Measurements from ENCODE around the gene TLR3. TPM values are rescaled to one million over a fixed set of nuclear protein-coding genes. Genes with fewer than 3 reads are reported as not detected.
"Not testable (repeated sequence)": the region's sequence is repeated elsewhere in the genome, so short reads cannot be mapped to it uniquely, and the experiment has no call there.

The TLR3 gene
- total and polyA plus RNA-seq, 10 donors = 0.17 to 14.8 (median 6.3) TPM

- Histone ChIP-seq H3K27ac (peak overlapping the region; percentile 36 to 81 (median 68)), H3K36me3 (no peaks in the 10 kb centered on the region), H3K27me3 (replicated peaks in 1 of 7) (peaks cover 0 to 33% (median 0%) of the 10 kb centered on the region in 7 donors), H3K4me3 (no peak overlapping the region), H3K9me3 (peaks cover 0 to 13% (median 2%) of the 10 kb centered on the region in 8 donors), H3K4me1 (peaks cover 0 to 32% (median 9%) of the 10 kb centered on the region in 6 donors)
- no peak for TF ChIP-seq POLR2A (IDR thresholded peaks at IDR 0.05)
- no peak for TF ChIP-seq POLR2AphosphoS5 (IDR thresholded peaks at IDR 0.05)
- no peak for TF ChIP-seq CTCF (IDR thresholded peaks at IDR 0.05 in 8 of 11, conservative IDR thresholded peaks at IDR 0.05 in 3 of 11)
- 53 to 71% (median 61%) methylated on average over 4 of the region's 4 CpGs for WGBS, 5 donors
- DNase-seq = no peak
- intact Hi-C loops (cut with DNase I; ENCODE audit: low total_unique reads) = no loop called here
These were observed 38.6 kb upstream of the TLR3 start for GRCh38 chr4:186030399-186030775.

- Histone ChIP-seq H3K27me3 (replicated peaks in 1 of 7) (peaks cover 0 to 30% (median 0%) of the 10 kb centered on the region in 7 donors), H3K36me3 (no peaks in the 10 kb centered on the region), H3K4me1 (peaks cover 0 to 29% (median 9%) of the 10 kb centered on the region in 6 donors), H3K9me3 (peaks cover 0 to 13% (median 2%) of the 10 kb centered on the region in 8 donors), H3K4me3 (no peak overlapping the region), H3K27ac (peak overlapping the region in 7 of 8 donors; percentile 58 to 81 (median 68))
- TF ChIP-seq CTCF (IDR thresholded peaks at IDR 0.05 in 8 of 11, conservative IDR thresholded peaks at IDR 0.05 in 3 of 11) (no peak), POLR2A (IDR thresholded peaks at IDR 0.05) (no peak), POLR2AphosphoS5 (IDR thresholded peaks at IDR 0.05) (no peak)
- intact Hi-C loops (cut with DNase I; ENCODE audit: low total_unique reads) = no loop called here
- DNase-seq = no peak
- WGBS, 5 donors = 55 to 75% (median 65%) methylated on average over 3 of the region's 3 CpGs
These were observed 38.2 kb upstream of the TLR3 start for GRCh38 chr4:186030795-186031194.

- H3K27ac ChIP-seq = peak overlapping the region in 5 of 8 donors; percentile 66 to 81 (median 72)
- no peak overlapping the region for H3K4me3 ChIP-seq
- peaks cover 0 to 13% (median 2%) of the 10 kb centered on the region in 8 donors for H3K9me3 ChIP-seq
- H3K36me3 ChIP-seq = no peaks in the 10 kb centered on the region
- TF ChIP-seq POLR2AphosphoS5 (IDR thresholded peaks at IDR 0.05) = no peak
- no peak for TF ChIP-seq POLR2A (IDR thresholded peaks at IDR 0.05)
- no peak for TF ChIP-seq CTCF (IDR thresholded peaks at IDR 0.05 in 8 of 11, conservative IDR thresholded peaks at IDR 0.05 in 3 of 11)
- 43 to 62% (median 54%) methylated on average over 1 of the region's 1 CpG for WGBS, 5 donors
- peaks cover 0 to 24% (median 9%) of the 10 kb centered on the region in 6 donors for H3K4me1 ChIP-seq
- intact Hi-C loops (cut with DNase I; ENCODE audit: low total_unique reads) = no loop called here
- DNase-seq = no peak
- H3K27me3 ChIP-seq (replicated peaks in 1 of 7) = peaks cover 0 to 28% (median 0%) of the 10 kb centered on the region in 7 donors
These were observed 36.7 kb upstream of the TLR3 start for GRCh38 chr4:186032259-186032658.

- H3K36me3 ChIP-seq = no peaks in the 10 kb centered on the region
- TF ChIP-seq POLR2AphosphoS5 (IDR thresholded peaks at IDR 0.05) (no peak), POLR2A (IDR thresholded peaks at IDR 0.05) (no peak), CTCF (IDR thresholded peaks at IDR 0.05 in 8 of 11, conservative IDR thresholded peaks at IDR 0.05 in 3 of 11) (no peak)
- peaks cover 0 to 13% (median 2%) of the 10 kb centered on the region in 8 donors for H3K9me3 ChIP-seq
- DNase-seq = no peak
- WGBS, 5 donors = 58 to 93% (median 86%) methylated on average over 3 of the region's 3 CpGs
- intact Hi-C loops (cut with DNase I; ENCODE audit: low total_unique reads) = no loop called here
- peak overlapping the region in 3 of 8 donors; percentile 72 to 81 (median 76) for H3K27ac ChIP-seq
- H3K4me1 ChIP-seq = peaks cover 0 to 28% (median 11%) of the 10 kb centered on the region in 6 donors
- H3K4me3 ChIP-seq = no peak overlapping the region
- H3K27me3 ChIP-seq (replicated peaks in 1 of 7) = peaks cover 0 to 33% (median 0%) of the 10 kb centered on the region in 7 donors
These were observed 35.9 kb upstream of the TLR3 start for GRCh38 chr4:186033027-186033426.

- H3K36me3 ChIP-seq; intact Hi-C loops (cut with DNase I; ENCODE audit: low total_unique reads); H3K4me3 ChIP-seq; DNase-seq; H3K27ac ChIP-seq: not testable (repeated sequence)
- H3K27me3 ChIP-seq (replicated peaks in 1 of 7) = peaks cover 0 to 42% (median 0%) of the 10 kb centered on the region in 7 donors
- H3K4me1 ChIP-seq = peaks cover 0 to 28% (median 14%) of the 10 kb centered on the region in 6 donors
- H3K9me3 ChIP-seq = peaks cover 0 to 13% (median 2%) of the 10 kb centered on the region in 8 donors
- WGBS, 5 donors = 75 to 91% (median 84%) methylated on average over 7 of the region's 7 CpGs
These were observed 34.3 kb upstream of the TLR3 start for GRCh38 chr4:186034613-186035012.
